H1 (cell line): ENCODE results near the gene MYO1A. TPM values are rescaled to one million over a fixed set of nuclear protein-coding genes. Genes with fewer than 3 reads are reported as not detected.

Experiments used
- ATF2 ChIP-seq: IDR thresholded peaks from 2 replicates; pipeline ENCODE4 v1.6.1; 2012; ENCODE audit warnings: low read length, inconsistent platforms
- BACH1 ChIP-seq: IDR thresholded peaks from 2 replicates; pipeline ENCODE4 v1.6.1; 2012; ENCODE audit warnings: low read length, improper control_type of control experiment
- BRCA1 ChIP-seq: IDR thresholded peaks from 2 replicates; pipeline ENCODE4 v1.6.1; 2012; ENCODE audit warnings: low read depth, low read length, improper control_type of control experiment
- polyA plus RNA-seq, 7 experiments: library from polyadenylated mRNA; depleted of rRNA in 3 of 7; stranded (reverse) in 5 of 7; unstranded in 2 of 7; fragments of >200 nt in 5 of 7; fragments of 200-250 nt in 2 of 7; gene quantifications; 1 replicate in 5 of 7; 2 replicates in 1 of 7; 4 replicates in 1 of 7; pipeline versions ENCODE4 v1.2.1 to v1.2.3, GENCODE V29; 2011 to 2013; ENCODE audit warnings: missing spikeins in 2 of 7, mixed read lengths in 2 of 7
- total RNA-seq: library from RNA; stranded (reverse); fragmentation: NEBNext Ultra II Directional; extraction: Animal tissue kit (Norgen Biotek cat#: 25700); gene quantifications from 2 replicates; pipeline ENCODE4 v1.2.1, GENCODE V29; 2021

The MYO1A gene
- total and polyA plus RNA-seq, 2 of the 8 experiments (the other 6 are each of a cell fraction or from before 2014, with no cell fraction given), result 0.54 to 0.77 TPM

- TF ChIP-seq ATF2 (no peak), BACH1 (no peak), BRCA1 (no peak)
Measured at GRCh38 chr12:56995201-56995929, 54.6 kb downstream of the MYO1A start (continued).
